Cortex of kidney (tissue), 1 donor: ENCODE measurements around the gene YWHAB.

Experiments
- DNase-seq: peaks from one replicate; lab custom pipeline; 2025; lab: John Stamatoyannopoulos, UW

Gene YWHAB

GRCh38 chr20:44911264-44911921 is 25.9 kb downstream of the YWHAB start:
- DNase-seq = no peak

GRCh38 chr20:44912189-44912588 is 26.7 kb downstream of the YWHAB start:
- DNase-seq = no peak

- DNase-seq = no peak
These were observed 29.4 kb downstream of the YWHAB start for GRCh38 chr20:44914924-44915323.

- DNase-seq = no peak
These were observed 31.1 kb downstream of the YWHAB start for GRCh38 chr20:44916586-44916985.

GRCh38 chr20:44917399-44917798 is 31.9 kb downstream of the YWHAB start:
- no peak for DNase-seq

- DNase-seq = no peak
These were observed 32.8 kb downstream of the YWHAB start for GRCh38 chr20:44918342-44918741.

- DNase-seq = no peak
These were observed 33.3 kb downstream of the YWHAB start for GRCh38 chr20:44918761-44919160.

GRCh38 chr20:44921447-44921846 is 35.9 kb downstream of the YWHAB start:
- no peak for DNase-seq

- DNase-seq = no peak
These were observed 39.0 kb downstream of the YWHAB start for GRCh38 chr20:44924541-44924940.

- DNase-seq = no peak
These were observed 43.1 kb downstream of the YWHAB start for GRCh38 chr20:44928595-44928994.

GRCh38 chr20:44930517-44931168 is 45.1 kb downstream of the YWHAB start:
- no peak for DNase-seq

GRCh38 chr20:44931911-44932310 is 46.4 kb downstream of the YWHAB start:
- DNase-seq = no peak

GRCh38 chr20:44932916-44933315 is 47.4 kb downstream of the YWHAB start:
- DNase-seq = no peak

- DNase-seq = no peak
These were observed 51.0 kb downstream of the YWHAB start for GRCh38 chr20:44936510-44936909.

GRCh38 chr20:44938637-44939036 is 53.1 kb downstream of the YWHAB start:
- DNase-seq = no peak

- no peak for DNase-seq
These were observed 55.7 kb downstream of the YWHAB start for GRCh38 chr20:44941120-44941691.

- DNase-seq = no peak
These were observed 56.9 kb downstream of the YWHAB start for GRCh38 chr20:44942264-44942973.

GRCh38 chr20:44943828-44944227 is 58.3 kb downstream of the YWHAB start:
- DNase-seq = no peak

GRCh38 chr20:44945261-44945660 is 59.8 kb downstream of the YWHAB start:
- DNase-seq = no peak

GRCh38 chr20:44946271-44946852 is 60.9 kb downstream of the YWHAB start:
- DNase-seq = no peak

GRCh38 chr20:44948107-44948506 is 62.6 kb downstream of the YWHAB start:
- DNase-seq = no peak

- no peak for DNase-seq
These were observed 63.0 kb downstream of the YWHAB start for GRCh38 chr20:44948513-44948912.

- DNase-seq = no peak
These were observed 64.9 kb downstream of the YWHAB start for GRCh38 chr20:44950368-44950767.
